HepG2 (cell line): ENCODE results near the gene TASOR2. TPM values are rescaled to one million over a fixed set of nuclear protein-coding genes. Genes with fewer than 3 reads are reported as not detected.

Source experiments
- ATAC-seq: fragments of 200-7000 bp; cut with Tn5 transposase; 3 replicates; pipeline ENCODE4 v1.9.1; 2020; ENCODE audit warnings: mild to moderate bottlenecking, moderate library complexity
- BruUV-seq: library from RNA; stranded (reverse); fragments of 400-500 nt; replicated peaks from 2 replicates; lab custom pipeline; 2021; lab: Mats Ljungman, UMichigan
- CTCF ChIA-PET: fragments of 300-600 bp; formaldehyde crosslinking; extraction: SDS; loops from one replicate; lab custom pipeline; 2021; ENCODE audit warnings: low total read pairs, inconsistent platforms, low intra/inter-chr PET ratio; lab: Yijun Ruan, JAX
- POLR2A ChIA-PET: fragments of 350-600 bp; sonication (Branson Sonifier 250); formaldehyde crosslinking; loops from one replicate; lab custom pipeline; 2020; ENCODE audit warnings: antibody characterized with exemption, inconsistent platforms; lab: Yijun Ruan, JAX
- DNase-seq: peaks from one replicate; pipeline ENCODE4 v3.0.0-alpha.2; 2015; ENCODE audit warnings: low spot score
- FAIRE-seq: peaks from 3 replicates; lab custom pipeline; 2011; peaks lifted over from hg19 to GRCh38; lab: Jason Lieb, UNC
- H2AFZ ChIP-seq: one replicate; pipeline ENCODE4 v1.6.1; 2011; ENCODE audit warnings: low read length, inconsistent platforms
- H3K27ac ChIP-seq: fragments of 300-600 bp; 3 replicates; pipeline ENCODE4 v1.8.0; 2011; ENCODE audit warnings: mixed run types, mild to moderate bottlenecking, mixed read lengths, low read length, inconsistent platforms; ENCODE audit not compliant: insufficient read depth; ENCODE audit errors: extremely low read length
- H3K27me3 ChIP-seq, 2 experiments: fragments of 200-600 bp in 1 of 2; 2 replicates in 1 of 2; 3 replicates in 1 of 2; pipeline versions ENCODE4 v1.6.0 to v1.8.0; 2011; ENCODE audit warnings: low read length in 2 of 2, mild to moderate bottlenecking in 2 of 2, moderate library complexity in 2 of 2, inconsistent platforms in 1 of 2; ENCODE audit not compliant: insufficient read depth in 2 of 2, control insufficient read depth in 1 of 2
- H3K36me3 ChIP-seq, 2 experiments: fragments of 200-600 bp in 1 of 2; replicated peaks in 1 of 2; 2 replicates in 1 of 2; 3 replicates in 1 of 2; pipeline versions ENCODE4 v1.5.1 to v1.8.0; 2011; ENCODE audit warnings: low read length in 2 of 2, inconsistent platforms in 1 of 2; ENCODE audit not compliant: insufficient read depth in 2 of 2, control insufficient read depth in 1 of 2
- H3K4me1 ChIP-seq: 2 replicates; pipeline ENCODE4 v1.5.1; 2012; ENCODE audit warnings: low read length, inconsistent platforms; ENCODE audit not compliant: insufficient read depth
- H3K4me2 ChIP-seq: 2 replicates; pipeline ENCODE4 v1.6.0; 2011; ENCODE audit warnings: low read depth, low read length, inconsistent platforms
- H3K4me3 ChIP-seq, 3 experiments: fragments of 200-600 bp in 1 of 3; sonication (generic), shearing (Covaris generic) in 1 of 3; replicated peaks in 1 of 3; 2 replicates each; pipeline ENCODE4 v1.5.1; 2011 to 2016; ENCODE audit warnings: low read length in 3 of 3, inconsistent platforms in 2 of 3, low read depth in 2 of 3, mild to moderate bottlenecking in 2 of 3, control low read depth in 1 of 3, mixed read lengths in 1 of 3; ENCODE audit not compliant: insufficient read depth in 1 of 3
- H3K79me2 ChIP-seq: one replicate; pipeline ENCODE4 v1.6.1; 2011; ENCODE audit warnings: low read length, inconsistent platforms; ENCODE audit not compliant: insufficient read depth
- H3K9ac ChIP-seq: 2 replicates; pipeline ENCODE4 v1.6.0; 2011; ENCODE audit warnings: mild to moderate bottlenecking, low read depth, low read length, inconsistent platforms; ENCODE audit not compliant: insufficient read depth
- H3K9me3 ChIP-seq: 2 replicates; pipeline ENCODE4 v1.5.1; 2012; ENCODE audit warnings: mild to moderate bottlenecking, low read length
- H4K20me1 ChIP-seq: 2 replicates; pipeline ENCODE4 v1.6.0; 2011; ENCODE audit warnings: inconsistent platforms, mild to moderate bottlenecking, low read length, moderate library complexity; ENCODE audit not compliant: insufficient read depth
- ELF1 ChIP-seq: sonication (generic); formaldehyde crosslinking; IDR thresholded peaks from 2 replicates; pipeline ENCODE4 v1.4.0; 2020; ENCODE audit warnings: missing genetic modification reagents
- KLF9 ChIP-seq: IDR thresholded peaks from 2 replicates; pipeline ENCODE4 v1.6.1; 2016; ENCODE audit warnings: low read depth
- STAT5B ChIP-seq: sonication (generic); formaldehyde crosslinking; IDR thresholded peaks from 2 replicates; pipeline ENCODE4 v1.4.0; 2020; ENCODE audit warnings: missing genetic modification reagents
- SUZ12 ChIP-seq: fragments of 150-350 bp; IDR thresholded peaks from 2 replicates; pipeline ENCODE4 v1.6.1; 2014; ENCODE audit warnings: low read depth, low read length
- U2AF1 ChIP-seq: fragments of 200-400 bp; formaldehyde crosslinking; optimal IDR thresholded peaks from 2 replicates; pipeline ENCODE3; 2017; ENCODE audit warnings: mild to moderate bottlenecking, low read depth, low read length
- ZBTB7B ChIP-seq: sonication (generic); formaldehyde crosslinking; IDR thresholded peaks from 2 replicates; pipeline ENCODE4 v1.4.0; 2020; ENCODE audit warnings: missing genetic modification reagents
- ZNF841 ChIP-seq: sonication (generic); formaldehyde crosslinking; IDR thresholded peaks from 2 replicates; pipeline ENCODE4 v1.8.1; 2023; ENCODE audit warnings: missing genetic modification reagents, borderline replicate concordance
- ZSCAN20 ChIP-seq: sonication (generic); formaldehyde crosslinking; IDR thresholded peaks from 2 replicates; pipeline ENCODE4 v1.4.0; 2020; ENCODE audit warnings: missing genetic modification reagents, mild to moderate bottlenecking, borderline replicate concordance
- WGBS: methylation state at CpG from one replicate; pipeline ENCODE4 v1.1.6; 2017; ENCODE audit warnings: low lambda C conversion rate; 5-methylcytosine and 5-hydroxymethylcytosine counted together
- in situ Hi-C: cut with HindIII; loops from 2 replicates; pipeline ENCODE4 v1.10.0; 2017; ENCODE audit warnings: low pct_unique_long_range_greater_than_20kb; ENCODE audit not compliant: extremely low pct_ligation_motif_present
- intact Hi-C: fragments of 100-400 bp; cut with micrococcal nuclease; formaldehyde crosslinking; loops from one replicate; pipeline ENCODE4 v1.10.0; 2022; ENCODE audit not compliant: unreplicated experiment
- polyA plus RNA-seq, 8 experiments: library from polyadenylated mRNA; depleted of rRNA in 3 of 8; stranded (reverse) in 7 of 8; unstranded in 1 of 8; fragments of >200 nt; fragmentation: Illumina TruSeq in 4 of 8; extraction: Trizol in 4 of 8; gene quantifications; 2 replicates each; pipeline versions ENCODE4 v1.2.1 to v1.2.3, GENCODE V29; 2011 to 2016; ENCODE audit warnings: low read depth in 4 of 8, missing spikeins in 1 of 8, mixed read lengths in 1 of 8; ENCODE audit not compliant: insufficient read depth in 1 of 8
- total RNA-seq, 5 experiments: library from RNA; depleted of rRNA; stranded (reverse); fragments of >200 nt; fragmentation: Illumina TruSeq; extraction: Trizol; gene quantifications; 2 replicates each; pipeline ENCODE4 v1.2.3, GENCODE V29; 2016; ENCODE audit warnings: low read depth in 1 of 5
- TF ChIP-seq, protein P1 (sequence below), 2 experiments: fragments of 450-650 bp in 1 of 2; sonication (generic) in 1 of 2; formaldehyde crosslinking in 1 of 2; IDR thresholded peaks; 2 replicates each; pipeline versions ENCODE4 v1.6.1 to v1.8.0; 2016 to 2022; ENCODE audit warnings: antibody characterized with exemption in 1 of 2, mild to moderate bottlenecking in 1 of 2, missing genetic modification reagents in 1 of 2
- TF ChIP-seq, protein P2 (sequence below): sonication (generic); formaldehyde crosslinking; IDR thresholded peaks from 2 replicates; pipeline ENCODE4 v1.8.0; 2022; ENCODE audit warnings: missing genetic modification reagents, low read depth, mild to moderate bottlenecking, borderline replicate concordance
- TF ChIP-seq, protein P3 (sequence below): sonication (generic); formaldehyde crosslinking; IDR thresholded peaks from 2 replicates; pipeline ENCODE4 v1.4.0; 2020; ENCODE audit warnings: missing genetic modification reagents

TASOR2 gene
- total and polyA plus RNA-seq, 2 of the 13 experiments (the other 11 are each of a cell fraction or from before 2014, with no cell fraction given), result 24.2 to 55.3 TPM

DNA sequence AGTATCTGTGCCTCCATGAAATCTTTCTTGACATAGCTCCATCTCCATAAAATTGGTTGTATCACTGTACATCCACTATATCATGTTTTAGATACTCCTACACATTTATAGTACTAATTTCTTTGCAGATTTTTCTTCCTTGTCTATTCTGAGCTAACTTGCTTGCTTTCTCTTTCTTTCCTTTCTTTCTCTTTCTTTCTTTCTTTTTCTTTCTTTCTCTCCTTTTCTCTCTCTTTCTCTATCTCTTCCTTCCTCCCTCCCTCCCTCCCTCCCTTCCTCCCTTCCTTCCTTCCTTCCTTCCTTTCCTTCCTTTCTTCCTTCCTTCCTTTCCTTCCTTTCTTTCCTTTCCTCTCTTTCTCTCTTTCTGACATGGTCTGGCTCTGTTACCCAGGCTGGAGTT lies 23.7 kb downstream of the TASOR2 start (continued):
- TF ChIP-seq, protein P1, sequence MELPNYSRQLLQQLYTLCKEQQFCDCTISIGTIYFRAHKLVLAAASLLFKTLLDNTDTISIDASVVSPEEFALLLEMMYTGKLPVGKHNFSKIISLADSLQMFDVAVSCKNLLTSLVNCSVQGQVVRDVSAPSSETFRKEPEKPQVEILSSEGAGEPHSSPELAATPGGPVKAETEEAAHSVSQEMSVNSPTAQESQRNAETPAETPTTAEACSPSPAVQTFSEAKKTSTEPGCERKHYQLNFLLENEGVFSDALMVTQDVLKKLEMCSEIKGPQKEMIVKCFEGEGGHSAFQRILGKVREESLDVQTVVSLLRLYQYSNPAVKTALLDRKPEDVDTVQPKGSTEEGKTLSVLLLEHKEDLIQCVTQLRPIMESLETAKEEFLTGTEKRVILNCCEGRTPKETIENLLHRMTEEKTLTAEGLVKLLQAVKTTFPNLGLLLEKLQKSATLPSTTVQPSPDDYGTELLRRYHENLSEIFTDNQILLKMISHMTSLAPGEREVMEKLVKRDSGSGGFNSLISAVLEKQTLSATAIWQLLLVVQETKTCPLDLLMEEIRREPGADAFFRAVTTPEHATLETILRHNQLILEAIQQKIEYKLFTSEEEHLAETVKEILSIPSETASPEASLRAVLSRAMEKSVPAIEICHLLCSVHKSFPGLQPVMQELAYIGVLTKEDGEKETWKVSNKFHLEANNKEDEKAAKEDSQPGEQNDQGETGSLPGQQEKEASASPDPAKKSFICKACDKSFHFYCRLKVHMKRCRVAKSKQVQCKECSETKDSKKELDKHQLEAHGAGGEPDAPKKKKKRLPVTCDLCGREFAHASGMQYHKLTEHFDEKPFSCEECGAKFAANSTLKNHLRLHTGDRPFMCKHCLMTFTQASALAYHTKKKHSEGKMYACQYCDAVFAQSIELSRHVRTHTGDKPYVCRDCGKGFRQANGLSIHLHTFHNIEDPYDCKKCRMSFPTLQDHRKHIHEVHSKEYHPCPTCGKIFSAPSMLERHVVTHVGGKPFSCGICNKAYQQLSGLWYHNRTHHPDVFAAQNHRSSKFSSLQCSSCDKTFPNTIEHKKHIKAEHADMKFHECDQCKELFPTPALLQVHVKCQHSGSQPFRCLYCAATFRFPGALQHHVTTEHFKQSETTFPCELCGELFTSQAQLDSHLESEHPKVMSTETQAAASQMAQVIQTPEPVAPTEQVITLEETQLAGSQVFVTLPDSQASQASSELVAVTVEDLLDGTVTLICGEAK (IDR thresholded peaks at IDR 0.05), result no peak
- TF ChIP-seq, protein P1 (CRISPR knock-in tag; IDR thresholded peaks at IDR 0.05), result no peak
- TF ChIP-seq, protein P2, sequence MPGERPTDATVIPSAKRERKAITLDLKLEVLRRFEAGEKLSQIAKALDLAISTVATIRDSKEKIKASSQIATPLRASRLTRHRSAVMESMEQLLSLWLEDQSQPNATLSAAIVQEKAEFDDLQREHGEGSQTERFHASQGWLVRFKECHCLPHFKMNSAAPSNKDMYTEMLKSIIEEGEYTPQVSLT (CRISPR knock-in tag), result no peak

DNA sequence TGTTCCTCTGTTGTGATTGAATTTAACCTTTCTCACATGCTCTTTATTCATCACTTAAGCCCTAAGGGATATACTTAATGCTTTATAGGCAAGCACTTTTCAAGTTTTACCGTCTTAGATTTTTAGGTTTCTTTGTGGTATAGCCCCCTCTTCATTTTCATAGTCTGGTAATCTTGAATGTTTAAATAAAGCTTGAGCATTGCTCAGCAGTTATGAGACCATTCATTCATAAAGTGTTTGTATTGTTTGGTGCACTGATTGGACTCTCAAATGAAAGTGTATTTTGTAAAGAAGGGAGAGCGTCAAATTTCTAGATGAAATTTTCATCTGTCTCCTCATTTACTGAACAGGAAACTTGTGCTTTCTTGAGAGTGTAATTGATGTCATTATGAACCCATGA lies 25.2 kb downstream of the TASOR2 start:
- ChIA-PET CTCF (no interaction called here), POLR2A (no interaction called here)
- 92% methylated on average over 2 of the region's 2 CpGs for WGBS
- no peak for ATAC-seq
- Histone ChIP-seq H3K27me3 (no peaks in the 10 kb centered on the region), H3K9ac (no peak overlapping the region), H3K79me2 (peaks cover 94% of the 10 kb centered on the region), H3K4me2 (no peak overlapping the region), H4K20me1 (no peaks in the 10 kb centered on the region; the same call in none of the 2 replicates), H3K4me3 (no peak overlapping the region), H2AFZ (no peak overlapping the region), H3K36me3 (no peaks in the 10 kb centered on the region), H3K4me1 (peaks cover 21% of the 10 kb centered on the region), H3K27ac (no peak overlapping the region), H3K9me3 (no peaks in the 10 kb centered on the region)
- no TSS peak for BruUV-seq
- in situ Hi-C loops (no loop called here), intact Hi-C loops (no loop called here)
- TF ChIP-seq ELF1 (CRISPR knock-in tag) (no peak), ZNF841 (CRISPR knock-in tag) (no peak), KLF9 (CRISPR knock-in tag) (no peak), ZBTB7B (CRISPR knock-in tag) (no peak), U2AF1 (no peak), STAT5B (no peak), ZSCAN20 (CRISPR knock-in tag) (no peak), SUZ12 (no peak)
- TF ChIP-seq, protein P3, sequence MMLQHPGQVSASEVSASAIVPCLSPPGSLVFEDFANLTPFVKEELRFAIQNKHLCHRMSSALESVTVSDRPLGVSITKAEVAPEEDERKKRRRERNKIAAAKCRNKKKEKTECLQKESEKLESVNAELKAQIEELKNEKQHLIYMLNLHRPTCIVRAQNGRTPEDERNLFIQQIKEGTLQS (CRISPR knock-in tag), result no peak
- DNase-seq, result no peak
- FAIRE-seq, result no peak
